ENCODE data around the gene ORM2.
"Not testable (repeated sequence)": the region's sequence is repeated elsewhere in the genome, so short reads cannot be mapped to it uniquely, and the experiment has no call there.

The ORM2 gene

GRCh38 chr9:114314881-114315722 lies 14.6 kb upstream of the ORM2 start:
- H3K4me1 ChIP-seq (ENCODE audit: control insufficient read depth, insufficient read depth, low read length, poor library complexity, severe bottlenecking) = no peaks in the 10 kb centered on the region
- H3K36me3 ChIP-seq (ENCODE audit: control insufficient read depth, insufficient read depth, low read length) = no peaks in the 10 kb centered on the region
- no peak overlapping the region for H3K27ac ChIP-seq (ENCODE audit: insufficient read depth, low read length, poor library complexity, severe bottlenecking)
- no peak for DNase-seq
- no peak overlapping the region for H3K4me3 ChIP-seq (ENCODE audit: insufficient read depth, low read depth, low read length, poor library complexity, severe bottlenecking)
- peaks cover 2% of the 10 kb centered on the region for H3K27me3 ChIP-seq (replicated peaks; ENCODE audit: control insufficient read depth, insufficient read depth, low read length, poor library complexity, severe bottlenecking)
- H3K9me3 ChIP-seq (ENCODE audit: control insufficient read depth, low read length) = no peaks in the 10 kb centered on the region

- no peak overlapping the region for H3K27ac ChIP-seq (ENCODE audit: insufficient read depth, low read length, poor library complexity, severe bottlenecking)
- H3K36me3 ChIP-seq (ENCODE audit: control insufficient read depth, insufficient read depth, low read length) = no peaks in the 10 kb centered on the region
- no peak for DNase-seq
- no peaks in the 10 kb centered on the region for H3K4me1 ChIP-seq (ENCODE audit: control insufficient read depth, insufficient read depth, low read length, poor library complexity, severe bottlenecking)
- H3K4me3 ChIP-seq (ENCODE audit: insufficient read depth, low read depth, low read length, poor library complexity, severe bottlenecking) = no peak overlapping the region
- peaks cover 2% of the 10 kb centered on the region for H3K27me3 ChIP-seq (replicated peaks; ENCODE audit: control insufficient read depth, insufficient read depth, low read length, poor library complexity, severe bottlenecking)
- H3K9me3 ChIP-seq (ENCODE audit: control insufficient read depth, low read length) = no peaks in the 10 kb centered on the region
Measured at GRCh38 chr9:114315723-114316363, 13.8 kb upstream of the ORM2 start.

GRCh38 chr9:114316605-114317230 lies 13.0 kb upstream of the ORM2 start:
- Histone ChIP-seq H3K27me3 (replicated peaks; ENCODE audit: control insufficient read depth, insufficient read depth, low read length, poor library complexity, severe bottlenecking) (peaks cover 5% of the 10 kb centered on the region), H3K4me3 (ENCODE audit: insufficient read depth, low read depth, low read length, poor library complexity, severe bottlenecking) (no peak overlapping the region), H3K36me3 (ENCODE audit: control insufficient read depth, insufficient read depth, low read length) (no peaks in the 10 kb centered on the region), H3K9me3 (ENCODE audit: control insufficient read depth, low read length) (no peaks in the 10 kb centered on the region), H3K27ac (ENCODE audit: insufficient read depth, low read length, poor library complexity, severe bottlenecking) (no peak overlapping the region), H3K4me1 (ENCODE audit: control insufficient read depth, insufficient read depth, low read length, poor library complexity, severe bottlenecking) (no peaks in the 10 kb centered on the region)
- DNase-seq = no peak

GRCh38 chr9:114317665-114318357 lies 11.9 kb upstream of the ORM2 start:
- H3K27ac ChIP-seq (ENCODE audit: insufficient read depth, low read length, poor library complexity, severe bottlenecking) = no peak overlapping the region
- no peaks in the 10 kb centered on the region for H3K36me3 ChIP-seq (ENCODE audit: control insufficient read depth, insufficient read depth, low read length)
- peaks cover 5% of the 10 kb centered on the region for H3K27me3 ChIP-seq (replicated peaks; ENCODE audit: control insufficient read depth, insufficient read depth, low read length, poor library complexity, severe bottlenecking)
- H3K4me1 ChIP-seq (ENCODE audit: control insufficient read depth, insufficient read depth, low read length, poor library complexity, severe bottlenecking) = no peaks in the 10 kb centered on the region
- H3K9me3 ChIP-seq (ENCODE audit: control insufficient read depth, low read length) = no peaks in the 10 kb centered on the region
- H3K4me3 ChIP-seq (ENCODE audit: insufficient read depth, low read depth, low read length, poor library complexity, severe bottlenecking) = no peak overlapping the region
- DNase-seq = no peak

GRCh38 chr9:114318416-114318815 lies 11.3 kb upstream of the ORM2 start:
- no peak overlapping the region for H3K27ac ChIP-seq (ENCODE audit: insufficient read depth, low read length, poor library complexity, severe bottlenecking)
- no peaks in the 10 kb centered on the region for H3K4me1 ChIP-seq (ENCODE audit: control insufficient read depth, insufficient read depth, low read length, poor library complexity, severe bottlenecking)

GRCh38 chr9:114319147-114319546 lies 10.5 kb upstream of the ORM2 start:
- Histone ChIP-seq H3K27me3 (replicated peaks; ENCODE audit: control insufficient read depth, insufficient read depth, low read length, poor library complexity, severe bottlenecking) (peaks cover 5% of the 10 kb centered on the region), H3K9me3 (ENCODE audit: control insufficient read depth, low read length) (no peaks in the 10 kb centered on the region), H3K27ac (ENCODE audit: insufficient read depth, low read length, poor library complexity, severe bottlenecking) (no peak overlapping the region), H3K36me3 (ENCODE audit: control insufficient read depth, insufficient read depth, low read length) (no peaks in the 10 kb centered on the region), H3K4me1 (ENCODE audit: control insufficient read depth, insufficient read depth, low read length, poor library complexity, severe bottlenecking) (no peaks in the 10 kb centered on the region), H3K4me3 (ENCODE audit: insufficient read depth, low read depth, low read length, poor library complexity, severe bottlenecking) (no peak overlapping the region)
- no peak for DNase-seq

More at GRCh38 chr9:114318416-114318815, 11.3 kb upstream of the ORM2 start:
- no peaks in the 10 kb centered on the region for H3K36me3 ChIP-seq (ENCODE audit: control insufficient read depth, insufficient read depth, low read length)
- H3K4me3 ChIP-seq (ENCODE audit: insufficient read depth, low read depth, low read length, poor library complexity, severe bottlenecking) = no peak overlapping the region
- H3K9me3 ChIP-seq (ENCODE audit: control insufficient read depth, low read length) = no peaks in the 10 kb centered on the region
- no peak for DNase-seq
- peaks cover 5% of the 10 kb centered on the region for H3K27me3 ChIP-seq (replicated peaks; ENCODE audit: control insufficient read depth, insufficient read depth, low read length, poor library complexity, severe bottlenecking)

- not testable (repeated sequence) for H3K9me3 ChIP-seq (ENCODE audit: control insufficient read depth, low read length); H3K27me3 ChIP-seq (replicated peaks; ENCODE audit: control insufficient read depth, insufficient read depth, low read length, poor library complexity, severe bottlenecking); H3K36me3 ChIP-seq (ENCODE audit: control insufficient read depth, insufficient read depth, low read length); H3K4me1 ChIP-seq (ENCODE audit: control insufficient read depth, insufficient read depth, low read length, poor library complexity, severe bottlenecking); H3K27ac ChIP-seq (ENCODE audit: insufficient read depth, low read length, poor library complexity, severe bottlenecking); H3K4me3 ChIP-seq (ENCODE audit: insufficient read depth, low read depth, low read length, poor library complexity, severe bottlenecking); DNase-seq
Measured at GRCh38 chr9:114320710-114321109, 9.0 kb upstream of the ORM2 start.

GRCh38 chr9:114321759-114322158 lies 7.9 kb upstream of the ORM2 start:
- Histone ChIP-seq H3K4me3 (ENCODE audit: insufficient read depth, low read depth, low read length, poor library complexity, severe bottlenecking) (no peak overlapping the region), H3K27ac (ENCODE audit: insufficient read depth, low read length, poor library complexity, severe bottlenecking) (no peak overlapping the region), H3K27me3 (replicated peaks; ENCODE audit: control insufficient read depth, insufficient read depth, low read length, poor library complexity, severe bottlenecking) (peaks cover 3% of the 10 kb centered on the region), H3K4me1 (ENCODE audit: control insufficient read depth, insufficient read depth, low read length, poor library complexity, severe bottlenecking) (no peaks in the 10 kb centered on the region), H3K9me3 (ENCODE audit: control insufficient read depth, low read length) (no peaks in the 10 kb centered on the region), H3K36me3 (ENCODE audit: control insufficient read depth, insufficient read depth, low read length) (no peaks in the 10 kb centered on the region)
- no peak for DNase-seq

- not testable (repeated sequence) for H3K27ac ChIP-seq (ENCODE audit: insufficient read depth, low read length, poor library complexity, severe bottlenecking); H3K4me1 ChIP-seq (ENCODE audit: control insufficient read depth, insufficient read depth, low read length, poor library complexity, severe bottlenecking); DNase-seq; H3K9me3 ChIP-seq (ENCODE audit: control insufficient read depth, low read length); H3K27me3 ChIP-seq (replicated peaks; ENCODE audit: control insufficient read depth, insufficient read depth, low read length, poor library complexity, severe bottlenecking); H3K36me3 ChIP-seq (ENCODE audit: control insufficient read depth, insufficient read depth, low read length); H3K4me3 ChIP-seq (ENCODE audit: insufficient read depth, low read depth, low read length, poor library complexity, severe bottlenecking)
Measured at GRCh38 chr9:114322160-114322818, 7.4 kb upstream of the ORM2 start.
